Osteoblast (primary cell): ENCODE results near the gene COX5A. TPM values are rescaled to one million over a fixed set of nuclear protein-coding genes. Genes with fewer than 3 reads are reported as not detected.
A peak's percentile ranks its signal among the peaks of the same experiment; 100 is the strongest.

ENCODE experiments used
- DNase-seq: peaks from one replicate; pipeline ENCODE4 v3.0.0; 2011; ENCODE audit warnings: low spot score, mixed read lengths; ENCODE audit not compliant: insufficient read length; ENCODE audit errors: missing footprints
- H2AFZ ChIP-seq: 2 replicates; pipeline ENCODE4 v1.6.0; 2011; ENCODE audit warnings: mild to moderate bottlenecking, low read length
- H3K27ac ChIP-seq: 2 replicates; pipeline ENCODE4 v1.5.1; 2011; ENCODE audit warnings: mild to moderate bottlenecking, low read depth, low read length, moderate library complexity
- H3K27me3 ChIP-seq: 2 replicates; pipeline ENCODE4 v1.6.0; 2012; ENCODE audit warnings: mild to moderate bottlenecking, control low read depth, inconsistent platforms, low read length, moderate library complexity; ENCODE audit not compliant: insufficient read depth
- H3K36me3 ChIP-seq: 2 replicates; pipeline ENCODE4 v1.5.1; 2011; ENCODE audit warnings: mild to moderate bottlenecking, low read length, control low read depth, moderate library complexity; ENCODE audit not compliant: insufficient read depth
- H3K4me1 ChIP-seq: 2 replicates; pipeline ENCODE4 v1.5.1; 2011; ENCODE audit warnings: mild to moderate bottlenecking, low read length, control low read depth, moderate library complexity; ENCODE audit not compliant: insufficient read depth
- H3K4me2 ChIP-seq: 2 replicates; pipeline ENCODE4 v1.6.0; 2011; ENCODE audit warnings: mild to moderate bottlenecking, low read length; ENCODE audit not compliant: insufficient read depth
- H3K4me3 ChIP-seq: fragments of 200-600 bp; sonication (generic); 3 replicates; pipeline ENCODE4 v1.5.1; 2012; ENCODE audit warnings: mild to moderate bottlenecking, low read length, inconsistent platforms; ENCODE audit not compliant: insufficient read depth
- H3K79me2 ChIP-seq: 2 replicates; pipeline ENCODE4 v1.6.0; 2012; ENCODE audit warnings: mild to moderate bottlenecking, low read length, control low read depth, inconsistent platforms; ENCODE audit not compliant: insufficient read depth
- H3K9me3 ChIP-seq: 2 replicates; pipeline ENCODE4 v1.5.1; 2011; ENCODE audit warnings: low read depth, low read length, control low read depth
- H4K20me1 ChIP-seq: 2 replicates; pipeline ENCODE4 v1.6.0; 2012; ENCODE audit warnings: mild to moderate bottlenecking, low read length, control low read depth; ENCODE audit not compliant: insufficient read depth
- total RNA-seq: library from RNA; depleted of rRNA; stranded (reverse); fragments of >200 nt; gene quantifications from 2 replicates; pipeline ENCODE4 v1.2.3, GENCODE V29; 2012
- TF ChIP-seq, protein P1 (sequence below): IDR thresholded peaks from 2 replicates; pipeline ENCODE4 v1.5.1; 2011; ENCODE audit warnings: mild to moderate bottlenecking, low read depth, low read length, moderate library complexity; ENCODE audit errors: extremely low read depth

Gene COX5A
- total RNA-seq, 1 donor = 27.1 TPM

DNA sequence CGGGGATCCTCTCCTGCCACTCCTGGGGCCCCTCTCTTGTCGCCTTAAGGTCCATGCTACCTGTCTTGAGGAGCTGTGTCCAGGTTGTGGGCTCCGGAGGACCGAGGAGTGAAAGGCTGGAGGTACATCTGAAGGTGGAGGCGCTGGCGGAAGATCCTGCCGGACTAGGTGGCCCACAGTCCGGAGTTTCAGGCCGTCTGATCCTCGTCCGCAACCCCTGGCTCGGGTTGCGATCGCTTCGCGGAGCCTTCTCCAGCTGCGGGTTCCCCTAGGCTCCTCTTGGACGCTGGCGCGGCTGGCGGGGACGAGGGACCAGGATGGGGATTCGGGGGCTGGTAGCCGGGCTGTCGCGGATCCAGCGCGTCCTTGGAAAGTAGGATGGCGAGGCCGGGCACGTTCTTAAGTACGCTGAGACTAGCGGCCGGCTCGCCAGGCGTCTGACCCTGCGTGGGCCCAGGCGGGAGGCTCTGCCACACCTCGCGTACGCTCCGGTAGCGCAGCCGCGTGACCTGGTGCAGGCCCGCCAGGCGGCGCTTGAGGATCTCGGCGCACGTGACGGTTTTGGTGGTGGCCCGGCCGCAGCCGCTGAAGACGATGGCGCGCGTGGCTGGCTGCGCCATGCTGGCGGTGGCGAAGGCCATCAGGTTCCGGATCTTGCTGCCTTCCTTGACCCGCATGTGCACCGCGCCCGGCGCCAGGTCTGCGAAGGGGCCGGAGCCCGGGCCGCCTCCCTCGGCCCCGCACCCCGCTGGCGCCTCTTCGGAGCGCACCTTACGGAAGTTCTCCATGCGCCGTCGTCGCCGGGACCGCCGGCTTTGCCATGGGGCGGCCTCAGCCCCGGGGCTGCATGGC lies 18.1 kb upstream of the COX5A start:
- peak overlapping the region; percentile 84 for H3K4me2 ChIP-seq
- H3K27me3 ChIP-seq = peaks cover 50% of the 10 kb centered on the region
- H3K9me3 ChIP-seq = no peaks in the 10 kb centered on the region
- DNase-seq = peak; percentile 91
- peak overlapping the region; percentile 59 for H2AFZ ChIP-seq
- peaks cover 24% of the 10 kb centered on the region for H3K4me1 ChIP-seq
- no peak overlapping the region for H3K27ac ChIP-seq
- TF ChIP-seq, protein P1, sequence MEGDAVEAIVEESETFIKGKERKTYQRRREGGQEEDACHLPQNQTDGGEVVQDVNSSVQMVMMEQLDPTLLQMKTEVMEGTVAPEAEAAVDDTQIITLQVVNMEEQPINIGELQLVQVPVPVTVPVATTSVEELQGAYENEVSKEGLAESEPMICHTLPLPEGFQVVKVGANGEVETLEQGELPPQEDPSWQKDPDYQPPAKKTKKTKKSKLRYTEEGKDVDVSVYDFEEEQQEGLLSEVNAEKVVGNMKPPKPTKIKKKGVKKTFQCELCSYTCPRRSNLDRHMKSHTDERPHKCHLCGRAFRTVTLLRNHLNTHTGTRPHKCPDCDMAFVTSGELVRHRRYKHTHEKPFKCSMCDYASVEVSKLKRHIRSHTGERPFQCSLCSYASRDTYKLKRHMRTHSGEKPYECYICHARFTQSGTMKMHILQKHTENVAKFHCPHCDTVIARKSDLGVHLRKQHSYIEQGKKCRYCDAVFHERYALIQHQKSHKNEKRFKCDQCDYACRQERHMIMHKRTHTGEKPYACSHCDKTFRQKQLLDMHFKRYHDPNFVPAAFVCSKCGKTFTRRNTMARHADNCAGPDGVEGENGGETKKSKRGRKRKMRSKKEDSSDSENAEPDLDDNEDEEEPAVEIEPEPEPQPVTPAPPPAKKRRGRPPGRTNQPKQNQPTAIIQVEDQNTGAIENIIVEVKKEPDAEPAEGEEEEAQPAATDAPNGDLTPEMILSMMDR = peak; percentile 14
- H3K4me3 ChIP-seq = peak overlapping the region; percentile 73
- H3K36me3 ChIP-seq = no peaks in the 10 kb centered on the region
- H4K20me1 ChIP-seq = no peaks in the 10 kb centered on the region
- no peaks in the 10 kb centered on the region for H3K79me2 ChIP-seq

DNA sequence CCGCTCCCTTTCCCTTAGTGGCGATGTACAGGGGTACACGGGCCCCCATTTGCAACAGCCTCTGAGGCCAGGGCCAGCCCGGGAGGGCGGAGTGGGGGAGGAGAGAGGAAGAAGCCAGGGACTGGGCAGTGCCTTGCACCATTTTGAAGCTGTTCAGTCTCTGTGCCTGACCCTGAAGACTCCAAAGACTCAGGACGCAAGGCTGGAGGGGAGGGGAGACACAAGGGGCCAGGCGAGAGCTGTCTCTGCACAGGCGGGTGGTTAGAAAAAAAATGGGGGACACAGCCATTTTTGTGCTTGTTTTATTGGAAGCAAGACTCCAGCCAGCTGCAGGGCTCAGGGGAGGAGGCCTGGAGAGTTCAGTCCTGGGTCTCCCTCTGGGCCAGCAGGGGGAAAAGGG lies 17.1 kb upstream of the COX5A start:
- peaks cover 42% of the 10 kb centered on the region for H3K27me3 ChIP-seq
- no peak overlapping the region for H3K4me2 ChIP-seq
- H3K4me1 ChIP-seq = peaks cover 24% of the 10 kb centered on the region
- H3K27ac ChIP-seq = no peak overlapping the region
- no peaks in the 10 kb centered on the region for H4K20me1 ChIP-seq
- H3K36me3 ChIP-seq = no peaks in the 10 kb centered on the region
- no peaks in the 10 kb centered on the region for H3K9me3 ChIP-seq
- H2AFZ ChIP-seq = no peak overlapping the region
- H3K79me2 ChIP-seq = no peaks in the 10 kb centered on the region
- TF ChIP-seq, protein P1 = no peak
- no peak overlapping the region for H3K4me3 ChIP-seq
- DNase-seq = peak; percentile 34

DNA sequence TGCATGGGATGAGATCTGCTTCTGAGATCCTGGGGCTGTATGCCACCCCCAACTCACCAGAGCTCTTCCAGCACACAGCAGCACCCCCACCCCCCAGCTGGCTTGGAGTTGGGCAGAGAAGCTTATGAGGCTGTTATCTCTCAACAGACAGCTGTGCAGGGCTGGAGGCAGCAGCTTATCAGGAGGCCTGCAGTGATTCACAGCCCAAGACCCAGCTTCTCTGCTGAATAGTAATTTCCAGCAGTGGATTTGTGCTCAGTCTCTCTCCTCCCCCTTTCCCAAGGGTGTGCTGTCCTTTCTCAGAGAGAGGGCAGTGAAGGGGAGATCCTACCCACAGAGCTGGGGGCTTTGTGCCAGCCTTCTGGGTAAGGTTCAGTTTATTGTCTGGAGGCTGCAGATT lies 16.6 kb upstream of the COX5A start:
- peaks cover 37% of the 10 kb centered on the region for H3K27me3 ChIP-seq
- no peaks in the 10 kb centered on the region for H3K79me2 ChIP-seq
- H4K20me1 ChIP-seq = no peaks in the 10 kb centered on the region
- peak; percentile 93 for DNase-seq
- TF ChIP-seq, protein P1 = no peak
- H3K9me3 ChIP-seq = no peaks in the 10 kb centered on the region
- peaks cover 24% of the 10 kb centered on the region for H3K4me1 ChIP-seq
- H2AFZ ChIP-seq = no peak overlapping the region
- H3K4me3 ChIP-seq = no peak overlapping the region
- H3K27ac ChIP-seq = no peak overlapping the region
- H3K4me2 ChIP-seq = peak overlapping the region; percentile 30
- H3K36me3 ChIP-seq = no peaks in the 10 kb centered on the region

DNA sequence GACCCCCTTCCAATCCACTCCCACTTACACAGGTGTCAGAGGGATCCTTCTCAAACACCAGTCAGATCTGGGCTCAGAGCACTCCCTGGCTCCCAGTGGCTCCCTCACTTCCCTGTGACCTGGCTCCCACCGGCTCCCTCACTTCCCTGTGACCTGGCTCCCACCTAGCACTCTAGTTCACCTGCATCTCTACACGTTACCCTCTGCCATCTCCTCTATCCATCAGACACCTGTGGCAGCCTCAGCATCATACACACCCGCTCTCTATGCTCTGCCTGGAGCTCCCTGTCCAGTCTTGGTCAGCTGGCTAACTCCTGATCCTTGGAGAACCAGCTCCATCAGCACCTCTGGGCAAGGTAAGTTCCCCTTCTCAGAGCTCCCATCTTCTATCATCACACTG lies 13.1 kb upstream of the COX5A start:
- Histone ChIP-seq H3K9me3 (no peaks in the 10 kb centered on the region), H3K4me1 (peaks cover 9% of the 10 kb centered on the region)
- TF ChIP-seq, protein P1 = no peak

More for the DNA sequence above, 13.1 kb upstream of the COX5A start:
- Histone ChIP-seq H4K20me1 (no peaks in the 10 kb centered on the region), H3K79me2 (no peaks in the 10 kb centered on the region), H2AFZ (no peak overlapping the region), H3K27me3 (peaks cover 9% of the 10 kb centered on the region), H3K4me3 (no peak overlapping the region), H3K4me2 (no peak overlapping the region), H3K36me3 (no peaks in the 10 kb centered on the region), H3K27ac (no peak overlapping the region)
- DNase-seq = no peak
